G401 (cell line): Measurements from ENCODE around the gene RBFA. TPM values are rescaled to one million over a fixed set of nuclear protein-coding genes. Genes with fewer than 3 reads are reported as not detected.
"Not testable (repeated sequence)": the region's sequence is repeated elsewhere in the genome, so short reads cannot be mapped to it uniquely, and the experiment has no call there.

Experiments
- DNase-seq: peaks from one replicate; pipeline ENCODE4 v3.0.0-alpha.2; 2015; ENCODE audit warnings: low spot score
- in situ Hi-C: cut with HindIII; loops from 2 replicates; pipeline ENCODE4 v1.10.0; 2016; ENCODE audit warnings: low sequenced_read_pairs, mixed read lengths
- total RNA-seq: library from RNA; depleted of rRNA; stranded (reverse); fragments of >200 nt; shearing (Covaris generic); gene quantifications from 2 replicates; pipeline ENCODE4 v1.2.3, GENCODE V29; 2014; rRNA removed

RBFA gene, protein sequence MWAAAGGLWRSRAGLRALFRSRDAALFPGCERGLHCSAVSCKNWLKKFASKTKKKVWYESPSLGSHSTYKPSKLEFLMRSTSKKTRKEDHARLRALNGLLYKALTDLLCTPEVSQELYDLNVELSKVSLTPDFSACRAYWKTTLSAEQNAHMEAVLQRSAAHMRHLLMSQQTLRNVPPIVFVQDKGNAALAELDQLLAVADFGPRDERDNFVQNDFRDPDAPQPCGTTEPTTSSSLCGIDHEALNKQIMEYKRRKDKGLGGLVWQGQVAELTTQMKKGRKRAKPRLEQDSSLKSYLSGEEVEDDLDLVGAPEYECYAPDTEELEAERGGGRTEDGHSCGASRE
- 45.1 and 48.6 TPM in 2 replicates for total RNA-seq

DNA sequence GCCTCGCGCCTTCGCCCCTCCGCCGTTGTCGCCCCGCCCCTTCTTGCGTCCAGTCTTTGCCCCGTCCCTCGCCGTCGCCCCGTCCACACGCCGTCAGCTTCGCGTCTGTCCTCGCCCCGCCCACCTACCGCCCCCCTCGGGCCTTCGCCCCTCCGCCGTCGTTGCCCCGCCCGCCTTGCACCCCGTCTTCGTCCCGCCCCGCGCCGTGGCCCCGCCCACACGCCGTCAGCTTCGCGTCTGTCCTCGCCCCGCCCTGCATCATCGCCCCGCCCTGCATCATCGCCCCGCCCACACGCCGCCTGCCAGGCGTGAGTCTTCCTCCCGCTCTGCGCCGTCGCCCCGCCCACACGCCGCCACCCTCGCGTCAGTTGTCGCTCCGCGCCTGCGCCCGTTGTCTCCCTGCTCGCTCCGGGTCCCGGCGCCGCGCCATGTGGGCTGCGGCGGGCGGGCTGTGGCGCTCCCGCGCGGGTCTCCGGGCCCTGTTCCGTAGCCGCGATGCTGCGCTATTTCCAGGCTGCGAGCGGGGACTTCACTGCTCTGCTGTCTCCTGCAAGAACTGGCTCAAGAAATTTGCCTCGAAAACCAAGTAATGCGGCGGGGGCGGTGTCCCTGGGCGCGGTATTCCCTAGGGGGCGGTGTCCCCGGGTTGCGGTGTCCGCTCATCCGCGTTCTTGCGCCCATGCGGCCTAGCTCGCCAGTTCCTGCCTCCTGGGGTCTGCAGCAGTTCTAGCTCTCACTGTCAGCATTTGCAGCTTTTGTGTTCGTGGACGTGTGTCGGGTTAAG, at the start of gene RBFA:
Gene RBFA, plus strand, starts transcription at position 367 of the 784 bp plus-strand sequence. Its CDS starts 62 bp downstream, at position 429.
- in situ Hi-C loops, result no loop called here
- DNase-seq, result peak; percentile 98

DNA sequence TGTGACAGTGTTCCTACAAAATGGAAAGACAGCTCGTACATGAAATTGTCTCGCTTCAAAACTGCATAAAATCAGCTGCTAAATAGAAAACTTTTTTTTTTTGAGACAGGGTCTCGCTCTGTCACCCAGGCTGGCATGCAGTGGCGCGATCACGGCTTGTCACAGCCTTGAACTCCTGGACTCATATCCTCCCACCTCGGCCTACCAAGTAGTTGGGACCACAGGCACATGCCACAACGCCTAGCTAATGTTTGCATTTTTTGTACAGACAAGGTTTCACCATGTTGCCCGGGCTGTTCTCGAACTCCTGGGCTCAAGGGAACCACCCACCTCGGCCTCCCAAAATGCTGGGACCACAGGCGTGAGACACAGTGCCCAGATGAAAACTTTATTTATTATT, 49.1 kb upstream of the RBFA start:
- in situ Hi-C loops, result no loop called here
- no peak for DNase-seq

DNA sequence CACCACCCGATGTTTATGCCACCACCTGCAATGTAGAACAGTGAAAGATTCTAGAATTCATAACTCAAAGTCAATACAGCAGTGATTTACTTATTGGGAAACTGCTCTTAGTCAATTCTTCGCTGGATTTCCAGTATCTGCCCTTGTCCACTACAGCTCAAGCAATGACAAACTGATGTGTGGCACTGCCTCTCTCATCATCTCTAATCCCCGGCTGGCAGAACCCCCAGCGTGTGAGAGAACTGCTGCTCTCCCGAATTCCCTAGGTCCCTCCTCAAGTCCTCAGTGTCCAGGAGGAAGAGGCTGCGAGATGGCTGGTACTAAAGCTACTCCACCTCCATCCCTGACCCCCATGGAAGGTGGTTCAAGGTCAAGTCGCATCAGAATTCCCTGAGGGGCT, 47.5 kb upstream of the RBFA start:
- DNase-seq, result no peak
- in situ Hi-C loops, result no loop called here

DNA sequence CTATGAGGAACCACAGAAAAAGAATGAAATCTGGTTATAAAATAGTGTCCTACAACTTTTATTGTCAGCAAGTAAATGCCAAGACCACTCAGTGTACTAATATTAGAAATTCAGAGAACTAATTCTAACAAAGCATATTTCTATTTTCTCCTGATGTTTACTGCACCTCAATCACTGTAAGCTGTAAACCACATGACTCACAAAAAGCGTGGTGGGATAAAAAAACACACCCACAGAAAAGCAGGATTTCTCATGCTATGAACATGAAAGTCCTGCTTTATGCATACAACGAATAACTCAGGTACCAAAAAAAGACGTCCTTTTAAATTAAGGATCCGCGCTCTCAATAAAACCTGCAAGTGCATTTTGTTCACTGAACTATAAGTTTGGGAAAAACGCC, 46.7 kb upstream of the RBFA start:
- in situ Hi-C loops, result no loop called here
- no peak for DNase-seq

DNA sequence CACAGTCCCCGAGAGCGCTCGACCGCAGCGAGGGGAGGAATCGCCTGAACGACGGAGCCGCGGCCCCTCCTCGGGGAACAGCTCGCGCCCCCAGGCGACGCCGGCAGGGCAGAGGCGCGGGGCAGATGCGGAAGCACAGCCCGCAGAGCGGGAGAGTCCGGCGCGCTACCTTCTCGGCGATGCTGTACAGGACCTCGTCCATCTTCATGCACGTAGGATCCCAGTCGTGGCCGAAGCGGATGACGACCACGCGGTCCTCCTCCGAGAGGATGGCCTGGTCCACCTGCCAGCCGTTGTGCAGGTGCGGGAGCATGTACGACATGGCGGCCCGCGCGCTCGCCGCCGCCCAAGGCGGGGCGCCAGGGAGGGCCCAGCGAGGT, 46.2 kb upstream of the RBFA start:
- no peak for DNase-seq
- in situ Hi-C loops, result no loop called here

DNA sequence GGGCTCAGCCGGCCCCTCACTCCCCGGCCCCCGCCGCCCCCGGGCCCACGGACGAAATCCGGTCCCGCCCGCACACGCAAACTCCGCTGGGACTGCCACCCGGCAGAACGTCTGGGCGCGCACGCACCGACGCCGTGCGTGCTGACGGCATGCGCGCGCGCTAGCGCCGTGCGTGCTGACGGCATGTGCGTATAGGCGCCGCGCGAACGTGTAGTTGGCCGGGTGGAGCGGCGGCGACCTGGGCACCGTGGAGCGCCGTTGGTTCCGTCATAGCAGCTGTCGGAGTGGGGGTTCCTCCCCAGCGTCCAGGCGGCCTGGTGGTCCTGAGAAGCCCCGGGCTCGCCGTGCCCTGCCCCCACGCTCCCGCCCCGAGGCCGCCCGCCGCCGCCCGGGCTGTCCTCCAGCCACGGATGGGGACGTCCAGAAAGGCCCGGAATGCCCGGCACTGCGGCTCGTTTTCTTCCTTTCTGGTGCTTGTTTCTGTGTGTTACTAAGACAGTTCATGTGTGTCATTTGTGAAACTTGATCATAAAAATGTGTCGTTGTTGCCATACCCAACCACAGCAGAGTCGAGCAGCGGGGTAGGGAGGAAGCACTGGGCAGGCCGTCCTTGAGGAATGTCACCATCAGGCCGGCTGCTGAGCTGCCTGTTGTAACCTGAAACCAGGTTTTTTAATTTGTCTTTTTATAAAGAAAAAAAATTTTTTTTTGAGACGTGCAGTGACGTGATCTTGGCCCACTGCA, 45.6 kb upstream of the RBFA start, which contains the start of gene TXNL4A:
Gene TXNL4A, minus strand, starts transcription at position 113 of the 744 bp plus-strand sequence. CDS start 171 bp downstream, outside the sequence.
- DNase-seq, result peak; percentile 86
- in situ Hi-C loops, result no loop called here

DNA sequence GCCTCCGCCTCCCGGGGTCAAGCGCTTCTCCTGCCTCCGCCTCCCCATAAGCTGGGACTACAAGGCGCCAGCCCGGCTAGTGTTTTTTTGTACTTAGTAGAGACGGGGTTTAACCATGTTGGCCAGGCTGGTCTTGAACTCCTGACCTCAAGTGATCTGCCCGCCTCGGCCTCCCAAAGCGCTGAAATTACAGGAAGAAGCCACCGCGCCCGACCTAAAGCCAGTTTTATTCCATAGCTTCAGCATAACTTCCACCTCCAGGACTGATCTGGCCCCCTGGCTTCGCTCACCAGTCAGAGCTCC, 45.1 kb upstream of the RBFA start:
- in situ Hi-C loops, result no loop called here
- DNase-seq, result no peak

DNA sequence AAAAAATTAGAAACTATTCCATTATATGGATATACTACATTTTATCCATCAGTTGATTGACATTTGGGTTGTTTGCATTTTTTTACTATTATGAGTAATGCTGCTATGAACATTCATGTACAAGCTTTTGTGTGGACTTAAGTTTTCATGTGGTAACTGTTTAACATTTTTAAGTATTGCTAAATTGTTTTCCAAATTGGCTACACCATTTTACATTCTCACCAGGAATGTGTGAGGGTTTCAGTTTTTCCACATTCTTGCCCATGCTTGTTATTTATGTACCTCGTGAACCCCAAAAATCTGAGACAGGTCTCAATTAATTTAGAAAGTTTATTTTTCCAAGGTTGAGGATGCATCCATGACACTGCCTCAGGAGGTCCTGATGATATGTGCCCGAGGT, 42.7 kb upstream of the RBFA start:
- DNase-seq, result no peak
- in situ Hi-C loops, result no loop called here

DNA sequence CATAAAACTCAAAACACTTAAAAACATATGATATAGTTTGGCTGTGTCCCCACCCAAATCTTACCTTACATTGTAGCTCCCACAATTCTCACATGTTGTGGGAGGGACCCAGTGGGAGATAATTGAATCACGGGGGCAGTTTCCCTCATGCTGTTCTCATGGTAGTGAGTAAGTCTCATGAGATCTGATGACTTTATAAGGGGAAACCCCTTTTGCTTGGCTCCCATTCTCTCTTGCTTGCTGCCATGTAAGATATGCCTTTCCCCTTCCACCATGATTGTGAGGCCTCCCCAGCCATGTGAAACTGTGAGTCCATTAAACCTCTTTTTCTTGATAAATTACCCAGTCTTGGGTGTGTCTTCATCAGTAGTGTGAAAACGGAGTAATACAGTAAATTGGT, 34.5 kb upstream of the RBFA start:
- in situ Hi-C loops, DNase-seq: not testable (repeated sequence)

DNA sequence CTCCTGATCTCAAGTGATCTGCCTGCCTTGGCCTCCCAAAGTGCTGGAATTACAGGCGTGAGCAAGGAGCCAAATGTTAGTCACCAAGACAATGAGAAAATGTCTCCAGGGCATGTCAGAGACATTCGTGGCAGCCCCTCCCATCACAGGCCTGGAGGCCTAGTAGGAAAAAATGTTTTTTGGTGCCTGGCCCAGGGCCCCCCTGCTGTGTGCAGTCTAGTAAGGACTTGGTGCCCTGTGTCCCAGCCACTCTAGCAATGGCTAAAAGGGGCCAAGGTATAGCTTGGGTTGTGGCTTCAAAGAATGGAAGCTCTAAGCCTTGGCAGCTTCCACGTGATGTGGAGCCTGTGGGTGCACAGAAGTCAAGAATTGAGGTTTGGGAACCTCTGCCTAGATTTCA, 33.4 kb upstream of the RBFA start:
- no peak for DNase-seq
- in situ Hi-C loops, result no loop called here

DNA sequence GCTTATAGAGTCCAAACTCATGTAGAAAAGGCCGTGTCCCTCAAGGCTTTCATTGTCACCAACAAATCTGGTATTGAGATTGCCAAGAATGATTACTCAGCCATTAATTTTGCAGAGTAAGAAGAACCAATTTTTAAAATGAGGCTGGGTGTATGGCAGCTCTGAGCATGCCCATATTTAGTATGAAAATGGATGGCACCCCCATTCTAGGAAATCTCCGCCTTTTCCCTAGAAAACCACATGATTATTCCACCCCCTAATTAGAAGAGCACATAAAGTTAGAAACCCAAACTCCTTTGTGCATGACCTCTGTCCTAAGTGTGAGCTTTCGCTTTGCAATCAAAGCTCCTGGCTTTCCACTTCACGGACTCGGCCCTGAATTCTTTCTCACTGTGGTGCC, 31.8 kb upstream of the RBFA start:
- in situ Hi-C loops, result no loop called here
- no peak for DNase-seq

DNA sequence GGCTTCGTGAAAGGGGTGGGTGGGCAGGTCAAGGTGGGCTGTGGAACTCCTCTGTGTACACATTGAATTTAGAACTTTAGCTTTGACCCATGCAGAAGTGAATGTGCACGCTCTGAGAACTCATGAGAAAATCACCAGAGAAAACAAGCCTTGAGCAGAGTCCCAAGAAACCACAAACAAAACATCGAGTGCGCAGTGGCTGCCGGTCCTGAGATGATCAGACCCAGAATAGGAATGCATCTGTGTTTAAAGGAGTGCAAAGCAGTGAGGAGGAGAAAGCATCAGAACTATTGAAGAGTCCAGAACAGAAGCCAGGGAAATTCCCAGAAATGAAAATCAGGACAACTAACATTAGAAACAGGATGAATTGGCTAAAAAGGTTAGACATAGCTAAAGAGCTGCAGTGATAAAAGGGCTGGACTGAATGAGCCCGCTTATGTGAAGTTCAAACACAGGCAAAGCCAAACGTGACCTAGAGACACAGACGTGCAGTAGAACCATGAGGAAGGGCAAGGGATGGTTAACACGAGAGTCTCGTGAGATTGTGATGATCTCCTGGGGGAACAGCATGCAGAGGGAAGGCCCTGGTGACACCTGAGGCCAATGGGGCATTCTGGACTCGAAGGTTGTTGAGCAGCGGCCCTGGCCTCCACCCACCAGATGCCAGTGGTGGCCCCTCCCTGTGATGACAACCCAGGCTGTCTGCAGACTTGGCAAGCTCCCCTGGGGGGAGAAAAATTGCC, 29.5 kb upstream of the RBFA start:
- in situ Hi-C loops, result no loop called here
- DNase-seq, result no peak

DNA sequence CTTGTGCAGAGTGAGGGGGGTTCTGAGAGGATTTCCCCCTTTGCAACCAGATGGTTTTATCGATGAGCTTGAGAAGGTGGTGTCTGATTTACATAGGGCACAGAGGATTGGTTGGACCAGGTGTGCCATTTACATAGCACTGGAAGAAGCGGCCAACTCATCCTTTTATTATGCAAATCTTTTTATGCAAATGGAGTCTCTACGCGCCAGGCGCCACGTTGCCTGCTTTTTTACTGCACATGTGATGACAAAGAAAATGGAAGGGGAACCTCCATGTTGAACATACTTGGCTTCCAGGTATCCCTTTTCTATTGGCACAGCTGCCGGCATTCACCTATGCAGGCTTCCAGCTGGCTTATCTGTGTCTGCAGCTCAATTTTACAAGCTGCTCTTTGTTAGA, 27.5 kb upstream of the RBFA start:
- in situ Hi-C loops, result no loop called here
- no peak for DNase-seq

DNA sequence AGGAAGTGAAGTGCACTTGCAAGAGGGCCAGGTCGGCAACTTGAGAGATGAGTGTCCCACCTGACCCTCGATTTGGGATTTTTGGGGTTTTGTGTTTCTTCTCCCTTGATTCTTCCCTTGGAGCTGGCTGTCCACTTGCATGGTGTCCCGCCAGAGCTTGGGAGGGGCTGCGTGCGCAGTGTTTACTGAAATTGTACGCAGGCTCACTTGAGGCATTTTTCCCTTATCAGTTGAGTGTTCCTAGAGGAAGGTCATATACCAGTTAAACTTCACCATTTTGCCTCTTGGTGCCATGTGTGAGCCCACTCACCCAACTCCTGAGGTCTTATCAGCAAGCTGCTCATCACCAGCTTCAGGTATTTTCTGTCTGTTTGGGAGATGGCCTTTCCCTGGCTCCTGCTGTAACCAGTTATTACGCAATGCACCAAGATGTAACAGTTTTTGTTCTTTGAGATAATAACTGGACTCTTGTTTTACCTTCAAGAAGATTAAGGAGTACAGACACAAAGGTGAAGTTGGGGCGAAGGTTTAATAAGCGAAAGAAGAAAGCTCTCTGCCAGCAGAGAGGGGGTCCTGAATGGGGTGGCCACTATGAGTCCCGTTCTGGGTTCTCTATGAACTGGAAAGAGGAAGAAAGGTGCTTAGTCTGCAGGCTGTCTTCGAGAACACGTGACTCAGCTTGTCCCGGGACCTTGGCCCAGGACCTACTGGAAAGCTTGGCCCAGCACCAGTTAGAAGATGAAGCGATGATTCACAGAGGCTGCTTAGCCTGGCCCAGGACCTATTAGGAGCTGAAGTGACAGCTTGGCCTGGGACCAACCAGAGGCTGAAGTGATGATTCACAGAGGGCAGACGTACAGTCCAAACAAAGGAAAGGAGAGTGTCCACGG, 24.3 kb upstream of the RBFA start:
- in situ Hi-C loops, result no loop called here
- DNase-seq, result no peak

DNA sequence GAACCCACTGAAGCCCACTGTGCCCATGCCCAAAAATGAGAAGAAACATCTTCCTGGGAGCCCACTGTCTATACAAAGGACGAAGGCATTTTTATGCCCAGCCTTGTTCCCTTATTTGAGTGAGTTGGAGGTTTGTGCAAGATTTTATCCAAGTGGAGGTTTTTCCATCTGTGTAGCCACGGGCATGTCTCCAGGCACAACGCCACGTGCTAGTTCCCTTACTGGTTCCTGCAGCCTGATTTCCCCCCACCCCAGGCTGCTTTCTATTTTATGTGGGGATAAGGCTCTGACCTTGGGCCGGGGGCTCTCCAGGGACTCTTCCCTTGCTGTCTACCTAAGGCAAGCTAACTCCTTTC, 23.7 kb upstream of the RBFA start:
- no peak for DNase-seq
- in situ Hi-C loops, result no loop called here

DNA sequence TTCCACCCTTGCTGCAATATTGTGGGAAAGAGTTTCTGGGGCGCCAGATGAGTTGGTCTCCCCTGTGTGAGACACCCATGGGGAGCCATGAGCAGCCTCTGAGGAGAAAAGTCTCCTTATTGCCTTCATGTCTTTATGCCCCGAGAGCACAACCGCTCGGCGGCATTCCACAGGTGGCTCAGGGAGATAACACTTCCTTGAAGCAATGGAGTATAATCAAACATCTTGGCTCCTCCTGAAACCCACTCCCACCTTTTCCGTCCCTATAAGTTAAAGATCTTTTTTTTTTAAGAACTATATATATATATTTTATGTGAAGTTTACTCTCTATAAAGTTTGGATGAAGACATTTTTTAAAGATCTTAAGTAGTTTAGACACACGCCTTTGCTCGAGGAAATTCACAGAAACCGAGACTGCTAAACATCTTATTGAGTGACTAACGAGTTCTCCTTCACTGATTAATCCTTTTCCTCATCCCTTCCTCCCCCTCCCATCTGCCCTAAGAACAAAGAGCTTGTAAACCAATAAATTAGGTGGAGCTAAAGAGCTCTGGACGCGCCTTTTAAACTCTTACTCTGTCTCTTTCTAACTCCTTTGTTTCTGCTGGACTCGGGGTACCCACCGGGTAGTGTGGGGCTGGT, 22.6 kb upstream of the RBFA start:
- DNase-seq, in situ Hi-C loops: not testable (repeated sequence)

DNA sequence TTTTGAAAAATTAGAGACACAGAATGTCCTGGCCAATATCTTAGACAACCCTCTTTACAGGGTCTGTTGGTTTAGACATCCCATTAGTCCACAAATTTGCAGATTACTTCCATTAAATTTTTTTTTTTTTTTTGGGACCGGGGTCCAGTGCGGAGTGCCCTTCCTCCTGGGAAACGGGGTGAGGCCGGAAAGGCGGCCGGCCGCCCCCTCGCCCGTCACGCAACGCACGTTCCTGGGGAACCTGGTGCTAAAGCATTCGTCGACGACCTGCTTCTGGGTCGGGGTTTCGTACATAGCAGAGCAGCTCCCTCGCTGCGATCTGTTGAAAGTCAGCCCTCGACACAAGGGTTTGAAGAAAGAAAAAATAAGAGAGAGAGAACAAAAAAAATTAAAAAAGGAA, 21.5 kb upstream of the RBFA start:
- in situ Hi-C loops, result no loop called here
- DNase-seq, result no peak

DNA sequence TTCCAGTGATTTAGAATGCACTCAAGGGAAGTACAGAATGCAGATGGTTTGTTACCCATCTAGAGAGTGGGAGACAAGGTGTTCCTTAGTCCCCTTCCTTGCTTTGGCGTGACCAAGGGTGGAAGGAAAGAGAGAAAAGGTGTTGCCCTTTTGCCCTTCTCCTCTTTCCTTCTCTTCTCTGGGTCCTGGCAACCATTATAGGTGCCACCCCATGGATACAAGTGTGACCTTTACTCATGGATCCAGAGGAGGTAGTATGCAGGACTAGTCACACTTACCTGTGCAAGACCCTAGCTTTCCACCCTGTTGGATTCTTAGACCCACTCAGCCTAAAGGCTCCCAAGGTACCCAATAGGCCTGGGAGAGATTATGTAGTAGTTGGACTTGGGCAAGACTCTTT, 11.6 kb upstream of the RBFA start:
- DNase-seq, result no peak
- in situ Hi-C loops, result no loop called here
